HG03196 (cell line): Measurements from ENCODE around the gene DYNLT2B.
"Not testable (repeated sequence)": the region's sequence is repeated elsewhere in the genome, so short reads cannot be mapped to it uniquely, and the experiment has no call there.

Experiments used
- ATAC-seq: cut with Tn5 transposase; IDR thresholded peaks from one replicate; pipeline ENCODE4 v1.9.1; 2021; ENCODE audit not compliant: unreplicated experiment

DYNLT2B gene

DNA sequence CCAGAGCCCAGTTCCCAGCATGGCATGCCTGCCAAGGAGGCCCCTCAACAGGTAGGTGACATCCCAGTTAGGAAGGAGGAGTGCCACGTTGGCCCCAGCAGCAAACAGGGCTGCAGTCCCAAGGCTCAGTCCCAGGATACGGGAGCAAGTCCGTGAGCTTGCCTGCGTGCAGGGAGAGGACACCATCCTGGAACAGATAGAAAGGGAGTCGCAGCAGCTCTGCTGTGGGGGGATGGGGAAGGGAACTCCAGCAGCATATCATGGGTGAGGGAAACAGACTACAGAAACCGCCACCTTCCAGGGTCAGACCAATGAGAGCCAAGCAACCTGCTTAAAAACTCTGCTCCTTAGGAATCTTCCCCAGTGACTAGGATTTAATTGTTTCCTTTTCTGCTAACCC is 9.4 kb upstream of the DYNLT2B start:
- no peak for ATAC-seq

DNA sequence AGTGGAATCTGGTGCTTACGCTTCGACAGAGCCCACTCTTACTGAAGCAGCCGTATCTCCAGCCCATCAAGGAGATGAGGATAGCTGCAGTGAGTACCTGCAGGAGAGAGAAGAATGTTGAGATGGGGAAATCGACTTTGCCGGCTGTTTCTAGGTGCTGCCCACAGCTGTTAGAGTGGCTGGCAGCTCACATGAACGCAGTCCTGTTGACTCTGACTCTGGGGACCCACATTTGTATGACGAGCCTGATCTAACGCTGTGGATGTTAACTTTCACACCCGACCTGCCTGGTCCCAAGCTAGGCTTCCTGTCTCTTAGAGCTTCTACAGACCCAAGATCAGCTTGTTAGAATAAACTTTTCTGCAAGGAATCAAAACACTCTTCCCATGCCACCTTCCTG is 8.9 kb upstream of the DYNLT2B start:
- ATAC-seq, result no peak

DNA sequence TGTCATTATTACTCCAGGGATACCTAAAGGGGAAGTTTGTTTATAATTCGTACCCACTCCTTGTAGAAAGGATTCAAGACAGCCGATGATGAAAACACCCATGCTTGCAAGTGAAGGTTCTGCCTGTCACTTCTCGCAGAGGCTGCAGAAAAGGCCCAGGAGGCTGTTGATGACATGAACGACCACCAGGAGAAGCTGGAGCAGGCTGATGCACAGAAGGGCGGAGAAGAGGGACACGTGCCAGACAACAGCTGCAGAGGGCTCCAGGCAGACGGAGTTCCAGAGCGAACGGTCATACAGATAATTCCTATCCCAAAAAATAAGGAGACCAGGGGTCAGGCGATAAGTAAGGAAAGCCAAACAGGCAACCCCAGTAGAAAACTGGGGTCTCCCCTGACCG is 5.7 kb upstream of the DYNLT2B start:
- no peak for ATAC-seq

DNA sequence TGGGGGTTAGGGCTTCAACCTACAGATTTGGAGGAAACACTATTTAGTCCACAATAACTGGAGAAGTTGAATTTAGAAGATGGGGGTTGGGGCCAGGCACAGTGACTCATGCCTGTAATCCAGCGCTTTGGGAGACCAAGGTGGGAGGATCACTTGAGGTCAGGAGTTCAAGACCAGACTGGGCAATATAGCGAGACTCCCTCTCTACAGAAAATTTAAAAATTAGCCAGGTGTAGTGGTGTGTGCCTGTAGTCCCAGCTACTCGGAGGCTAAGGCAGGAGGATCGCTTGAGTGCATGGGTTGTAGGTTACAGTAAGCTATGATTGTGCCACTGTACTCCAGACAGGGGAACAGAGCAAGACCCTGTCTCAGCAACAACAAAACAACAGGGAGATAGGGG is 5.0 kb upstream of the DYNLT2B start:
- ATAC-seq, result no peak

DNA sequence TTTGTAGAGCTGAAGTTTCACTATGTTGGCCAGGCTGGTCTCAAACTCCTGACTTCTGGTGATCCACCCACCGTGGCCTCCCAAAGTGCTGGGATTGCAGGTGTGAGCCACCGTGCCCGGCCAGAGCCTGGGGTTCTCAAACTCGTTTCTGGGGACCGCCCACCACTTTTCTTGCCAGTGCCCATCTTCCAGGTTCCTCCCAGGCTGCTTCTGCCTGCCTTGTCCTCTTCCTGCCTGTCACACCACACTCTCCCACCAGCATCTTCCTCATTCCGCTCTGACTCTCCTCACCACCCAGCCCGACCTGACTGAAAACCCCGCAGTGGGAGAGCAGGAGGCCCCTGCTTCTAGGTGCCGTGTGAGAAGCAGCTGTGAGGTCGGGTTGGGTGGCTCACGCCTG is 3.1 kb upstream of the DYNLT2B start:
- no peak for ATAC-seq

DNA sequence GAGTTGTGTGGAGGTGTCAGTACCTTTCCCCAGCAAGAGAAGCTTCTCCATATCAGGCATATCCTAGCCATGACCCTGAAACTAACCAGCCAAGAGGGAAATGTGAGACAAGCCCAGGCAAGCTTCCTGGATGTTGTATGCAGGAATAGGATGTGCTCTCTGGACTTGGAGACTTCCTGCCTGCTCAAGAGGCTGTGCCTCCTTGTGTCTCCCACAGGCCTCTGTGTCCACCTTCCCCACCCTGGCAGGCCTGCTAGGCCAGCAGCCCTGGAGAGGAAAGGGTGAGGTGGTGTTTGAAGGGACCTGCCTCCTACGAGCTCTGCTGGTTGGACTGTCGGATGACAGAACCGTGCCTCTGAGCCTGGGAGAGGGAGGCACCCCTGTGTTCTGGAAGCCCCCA is 2.1 kb upstream of the DYNLT2B start:
- ATAC-seq, result no peak

DNA sequence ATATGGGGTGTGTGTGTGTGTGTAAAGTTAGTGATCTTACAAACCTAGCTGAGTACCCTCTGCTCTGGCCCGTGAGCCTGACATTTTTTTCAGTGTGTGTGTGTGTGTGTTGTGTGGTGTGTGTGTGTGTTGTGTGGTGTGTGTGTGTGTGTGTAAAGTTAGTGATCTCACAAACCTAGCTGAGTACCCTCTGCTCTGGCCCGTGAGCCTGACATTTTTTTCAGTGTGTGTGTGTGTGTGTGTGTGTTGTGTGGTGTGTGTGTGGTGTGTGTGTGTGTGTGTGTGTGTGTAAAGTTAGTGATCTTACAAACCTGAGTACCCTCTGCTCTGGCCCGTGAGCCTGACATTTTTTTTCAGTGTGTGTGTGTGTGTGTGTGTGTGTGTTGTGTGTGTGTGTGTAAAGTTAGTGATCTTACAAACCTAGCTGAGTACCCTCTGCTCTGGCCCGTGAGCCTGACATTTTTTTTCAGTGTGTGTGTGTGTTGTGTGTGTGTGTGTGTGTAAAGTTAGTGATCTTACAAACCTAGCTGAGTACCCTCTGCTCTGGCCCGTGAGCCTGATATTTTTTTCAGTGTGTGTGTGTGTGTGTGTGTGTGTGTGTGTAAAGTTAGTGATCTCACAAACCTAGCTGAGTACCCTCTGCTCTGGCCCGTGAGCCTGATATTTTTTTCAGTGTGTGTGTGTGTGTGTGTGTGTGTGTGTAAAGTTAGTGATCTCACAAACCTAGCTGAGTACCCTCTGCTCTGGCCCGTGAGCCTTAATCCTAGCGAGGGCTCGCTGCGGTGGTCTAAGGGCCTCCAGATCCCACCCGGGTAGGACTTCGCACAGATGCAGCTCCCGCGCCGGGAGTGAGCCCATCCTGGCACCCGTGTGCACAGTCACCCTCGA is 997 bp downstream of the DYNLT2B start:
- peak; percentile 37 for ATAC-seq

DNA sequence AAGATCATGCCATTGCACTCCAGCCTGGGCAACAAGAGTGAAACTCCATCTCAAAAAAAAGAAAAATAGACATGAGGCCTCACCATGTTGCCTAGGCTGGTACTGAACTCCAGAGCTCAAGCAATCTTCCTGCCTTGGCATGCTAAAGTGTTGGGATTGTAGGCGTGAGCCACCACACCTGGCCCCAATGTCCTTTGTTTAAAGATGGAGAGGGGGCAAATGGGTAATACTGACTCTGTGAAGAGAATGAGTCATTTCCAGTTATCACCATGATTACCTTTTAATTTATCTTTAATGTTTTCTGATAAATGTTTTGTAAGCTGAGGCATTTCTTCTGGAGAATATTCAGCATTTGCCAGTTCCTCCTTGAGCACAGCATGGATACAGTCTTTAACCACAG is 2.2 kb downstream of the DYNLT2B start:
- ATAC-seq, result no peak

DNA sequence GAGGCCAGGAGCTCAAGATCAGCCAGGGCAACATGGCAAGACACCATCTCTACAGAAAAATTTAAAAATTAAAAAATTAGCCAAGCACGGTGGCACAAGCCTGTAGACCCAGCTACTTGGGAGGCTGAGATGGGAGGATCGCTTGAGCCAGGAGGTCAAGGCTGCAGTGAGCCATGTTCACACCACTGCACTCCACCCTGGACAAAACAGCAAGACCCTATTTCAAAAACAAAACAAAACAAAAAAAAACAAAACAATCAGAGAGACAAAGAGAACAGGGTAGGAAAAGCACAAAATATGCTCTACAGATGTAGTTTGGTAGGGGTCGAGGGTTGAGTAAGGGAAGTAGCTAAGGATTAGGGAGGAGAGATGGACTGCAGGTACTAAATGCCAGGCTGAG is 3.4 kb downstream of the DYNLT2B start:
- no peak for ATAC-seq

DNA sequence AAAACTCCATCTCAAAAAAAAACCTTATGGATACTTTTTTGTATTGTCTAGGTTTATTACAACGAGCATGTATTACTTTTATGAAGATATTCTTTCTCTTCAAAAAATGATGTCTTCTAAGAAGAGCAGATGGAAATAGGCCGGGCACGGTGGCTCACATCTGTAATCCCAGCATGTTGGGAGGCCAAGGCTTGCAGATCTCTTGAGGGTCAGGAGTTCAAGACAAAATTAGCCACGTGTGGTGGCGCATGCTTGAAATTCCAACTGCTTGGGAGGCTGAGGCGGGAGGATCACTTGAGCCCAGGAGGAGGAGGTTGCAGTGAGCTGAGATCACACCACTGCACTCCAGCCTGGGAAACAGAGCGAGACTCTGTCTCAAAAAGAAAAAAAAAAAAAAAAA is 4.0 kb downstream of the DYNLT2B start:
- not testable (repeated sequence) for ATAC-seq

DNA sequence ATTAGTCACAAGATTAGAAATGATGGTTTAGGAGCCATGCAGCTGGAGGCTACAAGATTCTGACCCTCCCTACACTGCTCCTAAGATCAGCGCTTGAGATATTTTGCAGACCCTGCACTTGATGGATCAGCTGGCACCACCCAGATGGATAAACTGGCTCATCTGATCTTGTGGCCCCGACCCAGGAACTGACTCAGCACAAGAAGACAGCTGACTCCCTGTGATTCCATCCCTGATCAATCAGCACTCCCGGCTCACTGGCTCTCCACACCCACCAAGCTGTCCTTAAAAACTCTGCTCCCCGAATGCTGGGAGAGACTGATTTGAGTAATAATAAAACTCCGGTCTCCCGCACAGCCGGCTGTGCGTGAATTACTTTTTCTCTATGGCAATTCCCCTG is 15.1 kb downstream of the DYNLT2B start:
- ATAC-seq, result not testable (repeated sequence)

DNA sequence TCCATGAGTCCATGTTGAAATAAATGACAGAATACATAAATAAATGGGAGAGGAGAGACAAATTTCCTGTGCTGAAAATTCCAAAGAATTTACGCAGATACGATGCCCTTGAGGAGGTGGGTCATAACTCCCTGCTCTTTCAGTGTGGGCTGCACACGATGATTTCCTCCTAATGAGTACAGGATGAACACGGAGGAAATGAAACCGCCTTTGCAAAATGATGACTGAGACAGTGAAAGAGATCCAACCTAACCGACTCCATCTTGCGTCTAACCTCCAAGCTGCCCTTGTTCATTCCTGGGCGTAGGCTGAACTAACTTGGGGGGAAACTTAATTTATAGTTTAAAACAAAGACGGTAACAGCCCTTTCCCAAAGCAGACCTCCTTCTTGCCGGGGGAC is 15.5 kb downstream of the DYNLT2B start:
- ATAC-seq, result not testable (repeated sequence)

DNA sequence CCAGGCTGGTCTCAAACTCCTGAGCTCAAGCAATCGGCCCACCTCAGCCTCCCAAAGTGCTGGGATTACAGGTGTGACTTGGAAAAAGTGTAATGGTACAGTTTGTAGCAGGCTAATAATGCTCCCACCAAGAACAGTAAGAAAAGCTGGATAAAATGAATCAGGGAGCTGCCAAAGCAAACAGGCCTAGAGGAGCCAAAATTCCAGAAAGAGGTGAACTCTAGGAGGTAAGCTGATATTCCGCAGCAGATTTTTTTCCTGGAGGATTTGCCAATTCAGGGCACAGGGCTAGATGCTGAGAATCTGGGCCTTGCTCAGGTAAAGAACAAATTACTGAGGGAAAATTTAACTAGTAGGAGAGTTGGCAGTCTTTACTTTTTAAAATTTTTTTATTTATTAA is 19.5 kb downstream of the DYNLT2B start:
- no peak for ATAC-seq

DNA sequence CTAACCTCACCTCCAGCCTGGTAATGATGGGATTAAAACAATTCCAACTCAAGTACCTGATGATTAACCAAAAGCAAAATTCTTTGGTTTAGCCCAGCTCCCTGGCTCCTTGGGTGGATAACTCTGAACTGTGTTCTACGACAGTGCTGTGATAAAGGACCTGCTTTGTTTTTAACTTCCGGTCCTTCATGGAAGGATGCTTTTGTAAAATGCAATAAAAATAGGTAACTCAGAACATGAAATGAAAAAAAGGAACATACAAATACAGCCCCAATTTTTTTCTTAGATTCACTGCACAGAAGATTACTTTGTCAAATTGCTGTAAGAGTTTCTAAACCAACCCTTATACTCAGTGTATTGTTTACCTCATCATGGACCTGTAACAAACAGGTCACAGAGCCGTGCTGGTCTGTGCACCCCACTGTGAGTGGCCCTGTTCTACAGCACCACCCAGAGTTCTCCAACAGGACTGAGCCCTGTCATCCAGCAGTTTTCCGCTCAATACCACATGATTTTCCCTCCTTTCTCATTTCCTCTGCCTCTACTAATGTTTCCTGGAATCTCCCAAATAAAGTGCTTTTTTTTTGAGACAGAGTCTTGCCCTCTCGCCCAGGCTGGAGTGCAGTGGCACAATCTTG is 25.6 kb downstream of the DYNLT2B start:
- no peak for ATAC-seq

DNA sequence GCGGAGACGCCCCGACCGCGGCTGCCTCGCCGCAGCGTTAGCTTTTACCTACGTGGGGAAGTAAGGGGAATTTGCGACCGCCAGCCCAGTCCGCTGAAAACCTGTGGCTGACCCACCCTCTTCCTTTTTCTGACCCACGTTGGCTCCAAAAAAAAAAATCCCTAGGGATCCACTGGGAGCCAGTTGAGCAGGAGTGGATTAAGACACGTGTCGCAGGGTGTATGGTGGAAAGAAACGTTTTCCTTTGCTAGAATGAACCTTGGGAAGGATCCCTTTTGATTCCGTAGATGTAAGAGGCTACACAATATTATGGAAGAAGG is 29.9 kb downstream of the DYNLT2B start:
- ATAC-seq, result no peak

DNA sequence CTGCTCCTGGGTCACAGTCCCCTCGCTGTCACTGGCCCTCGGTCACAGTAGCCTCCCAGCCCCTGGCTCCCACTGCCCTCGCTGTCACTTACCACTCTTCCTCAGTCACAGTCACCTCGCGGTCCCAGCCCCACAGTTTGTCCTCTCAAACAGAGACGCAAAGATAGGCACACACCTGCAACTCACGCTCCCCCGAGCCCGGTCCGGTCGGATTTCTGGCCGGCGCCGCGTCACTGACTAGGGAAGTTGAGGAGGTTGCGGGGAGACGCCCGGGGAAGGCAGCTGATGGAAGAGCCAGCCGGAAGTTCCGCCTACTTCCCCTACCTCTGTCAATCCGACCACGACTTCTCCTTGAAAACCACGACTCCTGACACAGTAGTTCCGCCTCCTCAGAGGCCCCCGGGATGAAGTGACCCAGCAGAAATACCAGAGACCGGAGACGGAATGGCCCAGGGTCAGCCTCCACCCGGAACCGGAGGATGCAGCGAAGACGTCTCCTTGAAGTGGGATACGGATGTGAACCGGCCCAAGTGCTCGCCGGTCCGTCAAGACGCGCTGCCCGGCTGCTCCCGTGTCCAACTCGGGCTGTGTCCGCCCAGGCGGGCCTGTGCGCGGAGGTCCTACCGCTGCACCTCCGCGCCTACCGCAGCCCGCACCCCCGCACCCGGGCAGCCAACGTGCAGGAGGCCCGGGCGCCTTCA is 30.4 kb downstream of the DYNLT2B start, which contains the start of gene PCYT1A:
Gene PCYT1A, minus strand, starts transcription at position 287 of the 701 bp plus-strand sequence. CDS start 17,195 bp downstream, outside the sequence.
- peak; percentile 82 for ATAC-seq

DNA sequence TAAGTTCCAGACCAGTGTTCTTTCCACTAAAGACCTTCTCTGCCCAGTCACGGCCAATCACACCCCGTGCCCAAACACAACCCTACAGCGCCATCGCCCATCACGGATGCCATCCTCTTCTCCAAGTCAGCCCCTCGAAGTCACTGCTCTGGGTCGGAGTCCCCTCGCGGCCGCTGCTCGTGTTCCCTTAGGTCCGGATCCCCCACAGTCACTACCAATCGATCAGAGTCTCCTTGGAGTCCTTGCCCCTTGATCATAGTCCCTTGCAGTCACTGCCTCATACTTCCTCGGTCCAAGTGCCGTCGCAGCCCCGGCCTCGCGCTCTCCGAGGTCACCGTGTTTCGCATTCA is 31.0 kb downstream of the DYNLT2B start:
- ATAC-seq, result no peak

DNA sequence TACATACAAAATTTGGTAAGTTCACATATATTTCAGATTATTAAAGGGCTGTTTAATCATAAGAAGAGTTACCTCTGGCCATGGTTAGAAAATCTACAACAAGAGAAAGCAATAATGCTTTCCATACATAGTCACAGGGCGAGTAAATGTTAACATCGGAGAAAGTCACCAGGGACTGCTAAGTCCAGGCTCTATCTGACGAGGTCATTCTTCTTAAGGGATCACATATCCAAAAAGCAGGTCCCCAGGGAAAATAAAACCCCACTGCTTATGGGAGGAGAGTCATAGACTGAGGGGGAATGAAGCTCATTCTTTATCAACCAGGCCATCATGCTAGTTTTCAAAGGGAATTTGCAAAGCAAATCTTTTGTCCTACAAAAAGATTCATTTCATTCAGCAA is 33.6 kb downstream of the DYNLT2B start:
- ATAC-seq, result no peak

DNA sequence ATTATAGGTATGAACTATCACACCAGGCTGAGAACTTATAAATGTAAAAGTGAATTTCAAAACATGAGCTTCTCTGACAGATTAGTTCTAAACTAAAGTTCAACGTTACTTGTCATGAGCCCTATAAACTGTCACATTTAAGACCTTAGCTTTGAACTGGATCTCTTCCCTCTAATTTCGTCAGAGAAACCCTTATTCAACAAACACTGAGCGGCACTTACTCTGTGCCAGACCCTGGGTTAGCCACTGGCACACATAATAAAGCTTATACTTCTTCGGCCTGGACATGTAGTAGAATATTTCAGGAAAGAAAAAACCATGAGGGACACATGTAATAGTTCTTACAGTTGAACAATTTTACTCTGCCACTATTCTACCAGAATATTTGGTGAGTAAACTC is 36.1 kb downstream of the DYNLT2B start:
- no peak for ATAC-seq

DNA sequence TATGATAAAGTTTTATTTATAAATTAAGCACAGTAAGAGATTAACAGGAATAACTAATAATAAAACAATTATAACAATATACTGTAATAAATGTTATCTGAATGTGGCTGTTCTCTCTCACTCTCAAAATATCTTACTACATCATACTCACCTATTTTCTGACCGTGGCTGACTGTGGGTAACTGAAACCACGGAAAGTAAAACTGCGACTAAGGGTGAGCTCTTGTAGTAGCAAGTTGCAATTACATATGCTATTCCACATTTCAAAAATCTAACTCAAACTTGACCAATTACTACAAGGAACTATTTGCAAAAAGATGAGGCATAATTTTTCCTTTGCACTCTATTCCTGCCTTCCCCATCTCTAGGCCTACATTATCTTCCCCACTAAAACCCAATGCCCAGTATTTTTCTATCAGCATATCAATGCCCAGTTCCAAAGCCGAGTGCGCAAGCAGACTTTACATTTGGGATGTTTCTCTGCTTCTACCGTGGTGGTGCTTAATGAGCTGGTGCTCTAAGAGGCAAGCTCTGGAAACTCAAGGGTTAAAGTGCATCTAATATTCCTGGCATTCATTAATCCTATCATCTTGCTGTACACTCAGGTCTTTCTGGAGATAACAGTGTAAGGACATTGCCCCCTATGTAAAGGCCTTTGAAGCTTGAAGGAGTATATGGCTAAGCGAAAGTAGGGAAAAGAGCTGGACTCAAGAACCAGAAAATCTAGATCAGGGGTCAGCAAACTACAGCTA is 37.2 kb downstream of the DYNLT2B start:
- ATAC-seq, result no peak

DNA sequence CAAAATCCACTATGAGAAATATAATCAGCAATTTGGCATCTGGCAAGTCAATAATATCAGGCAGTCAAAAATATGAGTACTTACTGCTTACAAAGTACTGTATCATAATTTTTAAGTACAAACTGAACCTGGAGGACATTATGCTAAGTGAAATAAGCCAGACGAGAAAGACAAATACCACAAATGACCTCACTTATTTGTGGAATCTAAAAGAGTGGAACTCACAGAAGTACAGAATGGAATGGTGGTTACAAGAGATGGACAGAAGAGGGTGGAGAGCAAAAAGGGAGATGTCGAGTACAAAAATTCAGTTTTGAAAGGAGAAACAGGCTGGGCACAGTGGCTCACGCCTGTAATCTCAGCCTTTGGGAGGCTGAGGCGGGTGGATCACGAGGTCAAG is 42.9 kb downstream of the DYNLT2B start:
- ATAC-seq, result no peak
